NCI-H2196 treated with DMSO at 0.1 percent for 48 hours (cell line): ENCODE results near the gene MET.
"Not testable (repeated sequence)": the region's sequence is repeated elsewhere in the genome, so short reads cannot be mapped to it uniquely, and the experiment has no call there.

Experiments used
- DNase-seq: peaks from one replicate; lab custom pipeline; 2025; ENCODE audit not compliant: unreplicated experiment; lab: John Stamatoyannopoulos, UW

The MET gene

DNA sequence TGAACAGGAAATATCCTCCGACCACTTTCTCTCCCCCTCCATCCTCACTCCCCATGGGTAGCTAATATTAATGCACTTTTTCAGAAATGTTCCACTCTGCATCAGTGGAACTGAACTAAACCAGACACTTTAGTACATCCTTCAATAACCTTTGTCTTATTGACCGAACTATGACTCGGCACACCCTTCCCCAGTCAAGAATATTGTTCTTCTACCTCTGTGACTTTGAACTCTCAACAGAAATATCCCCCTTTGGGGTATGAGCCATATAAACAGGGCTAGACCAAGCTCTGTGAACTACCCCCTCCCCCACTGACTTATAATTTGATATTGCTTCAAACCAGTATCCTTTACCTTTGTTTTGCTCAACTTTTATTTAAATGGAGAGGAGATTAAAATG, 132.5 kb downstream of the MET start:
- no peak for DNase-seq

DNA sequence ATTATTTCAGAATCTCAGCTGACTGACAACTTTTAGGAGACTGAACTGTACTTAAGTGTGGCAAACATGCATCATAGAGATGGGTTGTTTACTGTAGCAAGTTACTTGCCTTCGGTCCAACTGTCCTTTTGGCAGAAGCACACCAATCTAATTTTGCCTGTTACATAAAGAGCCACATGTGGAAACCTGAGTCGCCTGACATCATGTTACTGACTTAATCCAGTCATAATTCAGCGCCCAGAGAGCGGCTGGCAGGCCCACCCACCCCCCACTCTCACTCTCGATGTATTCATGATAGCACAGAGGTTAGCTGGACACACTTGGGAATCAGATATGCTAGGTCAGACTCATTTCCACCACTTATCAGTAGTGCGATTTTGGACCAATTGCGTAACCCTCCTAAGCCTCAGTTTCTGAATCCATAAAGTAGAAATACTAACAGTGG, 133.1 kb downstream of the MET start:
- no peak for DNase-seq

DNA sequence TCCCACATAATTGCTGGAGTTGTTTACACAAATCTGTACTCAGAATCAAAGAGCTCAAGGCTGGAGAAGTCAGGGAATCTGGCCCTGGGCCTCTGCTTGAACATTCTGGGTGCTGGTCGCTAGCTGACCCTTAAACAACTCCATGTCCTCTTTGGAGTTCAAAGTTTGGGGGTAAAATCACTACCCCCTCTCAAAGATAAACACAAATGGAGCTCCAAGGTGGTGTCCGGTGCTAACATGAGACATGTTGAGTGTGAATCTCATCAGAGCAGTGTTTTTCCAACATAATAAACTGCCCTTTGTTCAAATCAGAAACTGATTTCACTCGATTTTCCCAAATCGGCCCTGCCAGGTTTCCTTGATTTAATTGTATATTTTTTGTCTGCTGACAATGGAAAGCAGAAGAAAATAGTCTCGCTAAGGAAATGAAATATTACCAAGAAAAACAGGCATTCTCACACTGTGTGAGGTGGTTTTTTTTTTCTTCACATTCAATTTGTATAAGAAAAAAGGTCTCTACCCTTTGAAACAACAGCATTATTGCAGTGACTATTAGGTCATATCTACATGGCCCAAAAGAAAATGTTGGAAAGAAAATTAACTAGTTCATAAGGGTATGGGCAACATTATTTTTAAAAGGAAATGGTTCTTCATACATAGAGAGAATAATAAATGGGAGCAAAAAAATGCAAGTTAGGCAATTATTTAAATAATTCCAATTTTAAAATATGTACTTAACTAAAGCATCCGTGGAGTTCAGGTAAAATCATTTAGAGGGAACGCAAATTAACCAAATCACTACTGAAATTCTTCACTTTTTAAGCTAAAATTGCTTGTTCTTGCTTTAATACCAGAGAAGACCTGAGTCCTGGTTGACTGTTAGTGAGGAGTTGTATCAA, 134.3 kb downstream of the MET start:
- no peak for DNase-seq

DNA sequence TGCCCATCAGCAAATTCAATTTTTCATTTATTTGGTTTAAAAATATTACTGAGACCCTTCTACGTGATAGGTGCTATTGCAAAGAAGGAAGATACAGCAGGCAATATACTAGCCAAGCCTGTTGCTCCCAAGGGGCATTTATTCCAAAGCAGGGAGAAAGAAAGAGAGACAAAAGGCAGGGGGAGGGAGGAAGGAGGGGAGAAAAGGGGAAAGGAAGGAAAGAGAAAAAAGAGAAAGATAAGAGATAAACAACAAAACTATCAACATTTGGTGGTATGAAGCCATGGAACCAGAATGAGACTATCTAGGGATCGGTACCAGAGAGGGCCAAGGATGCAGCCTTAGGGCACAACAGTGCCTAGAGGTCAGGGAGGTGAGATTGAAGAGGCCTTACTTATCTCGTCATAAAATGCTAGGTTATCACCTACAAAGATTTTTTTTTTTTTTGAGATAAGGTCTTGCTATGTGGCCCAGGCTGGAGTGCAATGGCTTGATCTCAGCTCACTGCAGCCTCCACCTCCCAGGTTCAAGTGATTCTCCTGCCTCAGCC, 135.1 kb downstream of the MET start:
- no peak for DNase-seq

DNA sequence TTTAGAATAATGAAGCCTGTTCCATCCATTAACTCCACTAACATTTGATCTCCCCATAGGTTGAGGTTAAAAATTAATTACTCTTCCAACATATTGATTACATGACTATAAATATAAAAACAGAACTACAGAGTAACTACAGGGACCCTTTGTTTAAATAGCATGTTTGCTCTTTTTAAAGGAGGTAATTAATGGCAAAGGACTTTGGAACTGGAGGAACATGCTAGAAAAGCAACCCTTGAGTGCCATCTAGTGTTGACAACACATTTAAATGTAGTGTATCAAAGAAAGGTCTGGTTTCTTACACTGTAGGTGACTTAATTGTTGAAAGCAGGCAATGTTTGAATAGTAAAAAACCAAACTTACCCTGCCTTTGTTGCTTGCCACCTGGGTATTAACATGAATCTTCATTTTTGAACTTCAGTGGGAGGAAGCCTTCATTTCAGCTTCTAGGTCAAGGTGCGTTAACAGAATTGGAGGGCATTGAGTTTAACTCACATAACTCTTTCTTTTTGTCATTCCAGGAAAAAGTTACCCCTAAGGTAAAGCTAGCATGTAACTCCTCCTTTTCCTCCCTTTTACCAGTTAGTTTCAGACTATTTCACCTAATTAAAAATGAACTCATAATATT, 137.8 kb downstream of the MET start:
- DNase-seq, result peak; percentile 49

DNA sequence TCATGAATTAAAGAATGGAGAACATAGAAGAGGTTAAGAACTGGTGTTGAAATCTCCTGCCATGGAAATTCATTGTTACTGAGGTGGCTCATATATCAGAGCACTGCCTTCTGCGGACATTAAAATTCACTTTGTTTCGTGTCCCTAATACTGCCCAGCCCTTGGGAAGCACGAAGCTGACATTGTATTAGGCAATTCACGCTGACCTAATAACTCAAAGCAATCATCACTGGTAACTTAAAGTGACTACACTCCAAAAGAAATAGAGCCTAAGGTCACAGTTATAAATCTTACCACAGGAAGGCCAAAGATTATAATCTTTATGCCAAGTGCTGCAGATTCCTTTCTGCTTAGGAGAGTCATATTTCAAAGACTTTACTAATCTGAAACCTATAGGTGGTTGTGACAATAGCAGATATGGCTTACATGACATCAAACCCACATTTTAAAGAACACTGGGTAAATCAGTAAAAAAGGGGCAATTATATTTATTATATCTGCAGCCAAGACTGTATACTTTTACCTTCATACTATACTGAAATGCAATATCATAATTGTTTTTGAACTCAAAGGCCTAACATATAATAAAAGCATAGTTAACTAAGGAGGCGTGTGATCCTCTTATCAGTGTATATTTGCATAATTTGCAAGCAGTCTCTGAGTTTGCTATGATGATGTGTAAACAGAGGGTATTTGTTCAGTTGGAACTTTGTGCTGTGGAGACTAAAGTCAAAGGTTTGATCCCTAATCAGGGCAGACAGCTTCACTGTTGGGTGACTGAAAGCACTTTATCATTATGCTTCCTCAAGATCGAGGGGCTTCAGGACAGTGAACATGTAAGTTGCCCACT, 138.5 kb downstream of the MET start:
- DNase-seq, result no peak

DNA sequence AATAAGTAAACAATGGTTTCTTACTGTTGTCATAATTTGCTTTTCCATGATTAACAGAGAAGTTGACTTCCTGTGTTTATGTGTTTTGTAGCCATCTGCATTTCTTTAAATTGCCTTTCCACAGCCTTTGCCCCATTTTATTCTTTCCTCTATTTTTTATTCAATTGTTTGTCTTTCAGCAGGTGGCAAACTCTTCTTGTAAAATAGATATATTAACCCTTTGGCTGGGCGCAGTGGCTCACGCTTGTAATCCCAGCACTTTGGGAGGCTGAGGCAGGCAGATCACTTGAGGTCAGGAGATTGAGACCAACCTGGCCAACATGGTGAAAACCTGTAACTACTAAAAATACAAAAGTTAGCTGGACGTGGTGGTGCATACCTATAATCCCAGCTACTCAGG, 139.8 kb downstream of the MET start:
- DNase-seq, result no peak

DNA sequence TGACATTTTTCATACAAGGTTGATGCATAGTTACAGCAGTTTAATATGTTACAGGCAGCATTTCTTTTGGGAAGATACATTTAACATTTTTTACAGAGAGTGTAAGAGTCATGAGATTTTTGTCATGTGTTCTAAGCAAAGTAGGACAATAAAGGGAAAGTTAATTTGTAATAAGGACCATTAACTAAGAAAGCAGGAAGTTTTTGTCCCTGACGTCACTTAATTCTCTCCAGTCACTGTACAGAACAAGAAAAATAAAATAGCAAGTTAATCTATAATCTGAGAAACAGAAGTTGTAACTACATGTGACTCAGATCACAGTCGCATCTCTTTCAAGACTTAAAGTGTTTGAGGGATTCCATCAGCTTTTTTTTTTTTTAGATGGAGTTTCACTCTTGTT, 140.9 kb downstream of the MET start:
- no peak for DNase-seq

DNA sequence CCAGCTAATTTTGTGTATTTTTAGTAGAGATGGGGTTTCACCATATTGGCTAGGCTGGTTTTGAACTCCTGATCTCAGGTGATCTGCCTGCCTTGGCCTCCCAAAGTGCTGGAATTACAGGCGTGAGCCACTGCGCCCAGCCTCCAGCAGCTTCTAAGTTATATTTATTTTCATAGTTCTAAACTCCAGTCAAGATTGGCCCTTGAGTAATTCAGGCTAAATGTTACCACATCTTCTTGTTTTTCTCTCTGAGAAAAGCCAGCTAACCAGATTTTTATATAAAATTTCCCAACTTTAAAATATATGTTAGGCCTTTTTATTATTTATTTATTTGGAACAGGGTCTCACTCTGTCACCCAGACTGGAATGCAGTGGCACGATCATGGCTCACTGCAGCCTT, 141.4 kb downstream of the MET start:
- not testable (repeated sequence) for DNase-seq

DNA sequence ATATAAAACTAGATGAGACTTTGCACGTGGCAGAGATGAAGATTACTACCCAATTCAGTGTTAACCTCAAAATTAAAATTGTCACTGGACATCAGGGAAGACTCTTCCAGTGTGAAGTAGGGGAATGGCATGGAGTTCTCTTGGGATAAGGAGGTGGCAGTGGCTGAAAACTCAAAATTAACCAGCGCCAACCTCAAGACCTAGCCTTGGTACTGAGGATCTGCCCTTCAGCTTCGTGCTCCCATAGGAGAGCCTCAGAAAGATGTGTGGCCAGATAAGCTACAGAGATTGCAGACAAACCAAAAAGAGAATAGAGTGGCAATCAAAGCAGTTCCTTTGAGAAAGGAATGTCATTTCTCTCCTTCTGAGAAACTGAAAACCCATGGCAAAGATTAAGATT, 143.0 kb downstream of the MET start:
- DNase-seq, result no peak

DNA sequence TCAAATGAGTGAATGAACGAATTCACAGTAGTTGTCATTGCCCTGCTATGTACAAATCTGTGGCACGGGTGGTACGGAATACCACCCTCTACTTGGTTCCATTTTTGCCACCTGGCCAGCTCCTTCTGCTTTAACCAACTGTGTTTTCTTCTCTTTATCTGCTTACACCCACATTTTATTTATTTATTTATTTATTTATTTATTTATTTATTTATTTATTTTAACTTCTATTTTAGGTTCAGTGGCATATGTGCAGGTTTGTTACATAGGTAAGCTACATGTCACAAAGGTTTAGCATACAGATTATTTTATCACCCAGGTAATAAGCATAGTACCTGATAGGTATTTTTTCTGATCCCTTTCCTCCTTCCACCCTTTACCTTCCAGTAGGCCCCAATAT, 148.2 kb downstream of the MET start:
- DNase-seq, result no peak

DNA sequence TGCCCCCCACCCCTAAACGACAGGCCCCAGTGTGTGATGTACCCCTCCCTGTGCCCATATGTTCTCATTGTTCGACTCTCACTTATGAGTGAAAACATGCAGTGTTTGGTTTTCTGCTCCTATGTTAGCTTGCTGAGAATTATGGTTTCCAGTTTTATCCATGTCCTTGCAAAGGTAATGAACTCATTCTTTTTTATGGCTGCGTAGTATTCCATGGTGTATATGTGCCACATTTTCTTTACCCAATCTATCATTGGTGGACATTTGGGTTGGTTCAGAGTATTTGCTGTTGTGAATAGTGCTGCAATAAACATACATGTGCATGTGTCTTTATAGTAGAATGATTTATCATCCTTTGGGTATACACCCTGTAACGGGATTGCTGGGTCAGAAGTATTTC, 149.7 kb downstream of the MET start:
- not testable (repeated sequence) for DNase-seq

DNA sequence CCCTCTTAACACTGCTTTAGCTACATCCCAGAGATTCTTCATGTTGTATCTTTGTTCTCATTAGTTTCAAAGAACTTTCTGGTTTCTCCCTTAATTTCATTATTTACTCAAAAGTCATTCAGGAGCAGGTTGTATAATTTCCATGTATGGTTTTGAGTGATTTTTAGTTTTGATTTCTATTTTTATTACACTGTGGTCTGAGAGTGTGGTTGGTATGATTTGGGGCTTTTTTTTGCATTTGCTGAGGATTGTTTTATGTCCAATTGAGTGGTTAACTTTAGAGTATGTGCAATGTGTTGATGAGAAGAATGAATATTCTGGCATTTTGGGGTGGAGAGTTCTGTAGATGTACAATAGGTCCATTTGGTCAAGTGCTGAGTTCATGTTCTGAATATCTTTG, 152.5 kb downstream of the MET start:
- DNase-seq, result no peak

DNA sequence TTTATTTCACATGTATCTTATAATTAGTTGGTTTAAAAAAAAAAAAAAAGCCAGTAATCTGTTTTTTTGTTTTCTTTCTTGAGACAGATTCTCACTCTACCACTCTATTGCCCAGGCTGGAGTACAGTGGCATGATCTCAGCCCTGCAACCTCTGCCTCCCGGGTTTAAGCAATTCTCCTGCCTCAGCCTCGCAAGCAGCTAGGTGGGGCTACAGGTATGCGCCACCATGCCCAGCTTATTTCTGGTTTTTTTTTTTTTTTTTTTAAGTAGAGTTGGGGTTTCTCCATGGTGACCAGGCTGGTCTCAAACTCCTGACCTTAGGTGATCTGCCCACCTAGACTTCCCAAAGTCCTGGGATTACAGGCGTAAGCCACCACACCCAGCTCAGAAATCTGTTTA, 156.3 kb downstream of the MET start:
- DNase-seq, result no peak

DNA sequence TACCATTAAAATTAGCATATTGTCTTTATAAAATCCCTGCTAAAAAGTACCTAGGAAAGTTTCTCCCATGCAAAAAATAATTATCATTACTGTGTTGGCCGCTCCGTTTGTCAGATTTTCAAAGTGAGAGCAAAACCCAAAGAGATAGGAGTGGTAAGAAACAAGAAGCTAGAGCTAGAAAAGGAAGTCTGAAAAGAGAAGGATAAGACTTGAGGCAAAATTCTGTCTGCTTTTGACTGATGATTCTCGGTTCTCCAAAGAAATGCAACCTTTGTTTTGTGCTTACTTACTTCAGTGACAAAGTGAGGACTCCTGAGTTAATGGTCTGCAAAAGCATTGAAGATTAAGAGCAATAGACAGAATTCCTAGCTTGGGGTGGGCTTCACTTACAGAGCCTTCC, 157.0 kb downstream of the MET start:
- no peak for DNase-seq

DNA sequence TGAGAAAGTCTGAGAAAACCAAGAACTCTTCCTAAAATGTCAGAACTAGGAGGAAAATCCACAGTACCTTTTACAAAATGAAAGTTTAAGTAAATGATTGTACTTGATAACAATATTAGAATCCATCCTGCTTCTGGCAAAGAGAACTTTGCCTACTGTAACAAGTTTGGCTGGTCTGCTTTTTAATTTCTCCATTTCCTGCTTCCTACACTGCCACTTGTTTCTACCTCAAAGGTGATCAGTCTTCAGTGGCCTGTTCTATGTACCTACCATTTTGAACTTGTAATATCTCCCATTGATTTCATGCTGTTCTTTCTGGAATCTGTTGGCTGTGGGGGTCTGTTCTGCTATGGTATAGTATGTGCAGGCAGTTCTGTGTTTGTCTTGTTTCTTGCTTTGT, 157.5 kb downstream of the MET start:
- DNase-seq, result no peak

DNA sequence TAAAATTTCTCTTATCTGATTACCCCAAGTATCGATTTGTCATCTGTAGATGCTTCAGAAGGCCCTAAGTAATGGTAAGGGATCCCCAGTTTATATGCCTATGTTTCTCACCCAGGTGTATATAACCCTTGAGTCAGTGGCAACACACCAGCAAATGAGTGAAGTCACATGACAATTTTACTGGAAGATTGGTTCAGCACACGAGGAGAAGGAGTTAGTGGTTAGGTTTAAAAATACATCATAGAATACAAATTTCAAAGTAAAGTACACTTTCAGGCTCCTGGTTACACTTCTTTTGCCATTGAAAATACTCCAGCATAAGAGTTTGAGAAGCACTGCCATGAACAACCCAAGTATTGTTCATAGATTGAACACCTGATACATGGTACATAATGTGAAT, 160.7 kb downstream of the MET start:
- DNase-seq, result no peak

DNA sequence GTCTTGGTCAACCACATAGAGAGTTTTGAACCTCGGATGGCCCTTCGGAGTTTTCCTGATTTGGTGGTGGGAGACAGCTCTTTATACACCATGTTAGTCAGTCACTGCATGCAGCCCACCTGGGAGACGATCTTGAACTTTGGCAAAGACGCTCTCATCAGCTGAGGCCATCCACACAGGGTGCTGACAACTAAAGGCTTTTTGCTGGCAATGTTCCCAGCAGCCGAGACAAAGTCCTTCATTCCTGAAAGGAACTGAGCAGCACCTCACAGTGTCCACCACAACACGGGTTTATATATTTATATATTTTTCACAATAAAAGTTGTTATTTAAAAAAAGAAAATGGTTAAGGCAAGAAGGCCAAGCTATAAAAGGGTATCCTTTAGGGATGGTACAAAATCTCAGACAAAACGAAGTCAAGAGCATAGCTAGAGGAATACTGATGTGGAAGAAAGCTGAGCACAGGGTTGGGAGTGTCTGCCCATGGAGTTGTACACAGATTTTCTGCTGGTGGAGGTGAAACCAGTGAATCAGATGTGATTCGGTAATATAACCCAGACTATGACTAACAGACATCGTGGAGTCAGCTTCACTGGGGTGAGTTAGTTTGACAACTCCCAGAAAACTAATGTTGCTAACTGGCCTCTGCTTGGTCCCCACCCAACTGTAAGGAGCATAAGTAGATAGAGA, 163.0 kb downstream of the MET start:
- DNase-seq, result no peak

DNA sequence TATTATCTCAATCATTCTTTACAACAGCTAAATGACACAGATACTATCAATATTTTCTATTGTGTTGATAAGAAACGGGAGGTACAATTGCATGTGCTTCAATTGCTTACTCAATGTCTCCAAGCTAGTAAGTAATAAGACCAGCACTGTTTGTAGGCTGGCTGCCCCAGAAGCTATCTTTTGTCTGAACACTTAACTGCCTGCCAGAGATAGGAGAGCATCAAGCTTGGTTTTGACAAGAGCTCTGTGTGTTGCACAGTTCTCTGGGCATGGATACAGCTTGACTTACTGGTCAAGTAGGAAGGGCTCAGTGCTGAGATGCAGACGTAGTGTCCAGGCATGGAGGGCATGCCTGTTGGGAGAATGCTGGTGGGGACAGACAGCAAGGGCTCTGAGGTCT, 164.1 kb downstream of the MET start:
- no peak for DNase-seq

DNA sequence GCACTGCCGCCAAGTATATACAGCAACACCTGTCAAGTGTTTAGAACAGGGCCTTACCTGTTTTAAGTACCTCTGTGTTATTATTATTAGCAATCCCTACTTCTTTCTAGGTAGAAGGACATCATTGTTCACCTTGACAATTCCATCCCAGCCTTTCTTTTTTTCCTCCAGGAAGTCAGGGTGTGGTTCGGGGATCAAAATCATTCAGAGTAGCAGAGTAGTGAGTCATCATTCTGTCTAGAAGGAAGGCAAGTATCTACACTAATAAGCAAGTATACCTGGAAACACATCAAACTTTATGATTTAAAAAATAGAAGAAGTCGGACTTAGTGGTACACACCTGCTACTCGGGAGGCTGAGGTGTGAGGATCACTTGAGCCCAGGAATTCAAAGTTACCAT, 164.9 kb downstream of the MET start:
- DNase-seq, result no peak

DNA sequence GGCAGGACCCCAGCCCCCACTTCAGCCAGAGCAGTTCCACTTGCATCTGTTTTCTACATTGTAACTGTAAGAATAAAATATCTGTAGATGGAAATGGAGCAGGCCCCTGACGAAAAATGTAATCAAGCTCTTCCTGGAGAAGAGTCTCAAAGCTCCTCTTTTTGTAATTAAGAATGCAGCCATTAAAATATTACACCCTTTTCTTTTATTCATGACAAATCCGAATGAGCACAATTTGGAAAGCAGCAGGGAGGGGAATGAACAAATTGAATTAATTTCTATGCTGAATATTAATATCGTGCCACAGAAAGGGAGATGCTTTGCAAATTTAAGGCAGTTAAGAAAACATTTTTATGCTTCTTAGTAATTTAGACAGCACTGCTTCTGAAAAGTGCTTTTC, 165.6 kb downstream of the MET start:
- no peak for DNase-seq
